ENCODE data around the gene LRFN5.
"Not testable (repeated sequence)": the region's sequence is repeated elsewhere in the genome, so short reads cannot be mapped to it uniquely, and the experiment has no call there.

The LRFN5 gene

DNA sequence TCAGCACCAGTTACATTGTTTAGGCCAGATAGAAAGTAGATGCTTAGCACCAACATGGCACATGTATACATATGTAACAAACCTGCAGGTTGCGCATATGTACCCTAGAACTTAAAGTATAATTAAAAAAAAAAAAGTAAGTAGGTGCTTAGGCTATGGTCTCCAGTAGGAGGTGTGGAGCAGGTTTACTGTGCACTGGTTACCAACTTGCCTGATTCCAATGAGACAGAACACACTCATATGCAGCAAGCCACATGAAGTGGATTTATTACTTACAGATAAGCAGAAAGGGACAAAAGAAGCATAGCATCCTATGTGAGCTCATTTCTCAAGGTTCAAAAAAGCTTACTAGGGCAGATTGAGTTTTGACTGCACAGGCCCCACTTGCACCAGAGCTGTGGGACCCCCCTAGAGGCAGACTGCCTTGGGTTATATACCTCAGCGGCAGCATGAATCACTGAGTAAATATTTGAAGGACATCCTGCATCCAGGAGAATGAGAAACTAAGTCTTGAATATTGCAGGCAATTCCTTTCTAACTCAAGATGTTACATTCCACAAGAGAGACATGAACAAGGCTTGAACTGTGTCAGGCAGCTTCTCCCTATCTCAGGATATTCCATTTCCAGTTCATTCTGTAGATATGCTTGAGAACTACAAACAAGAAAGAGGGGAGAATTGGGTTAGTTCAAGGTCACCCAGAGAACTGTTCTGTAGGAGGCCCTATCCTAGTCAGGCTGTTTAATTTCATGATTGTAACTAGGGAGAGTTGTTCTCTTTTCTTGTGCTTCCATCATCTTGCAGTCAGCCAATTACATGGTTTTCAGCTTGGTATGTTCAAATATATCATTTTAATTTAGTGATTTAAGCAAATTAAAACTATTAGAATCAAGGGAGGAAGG lies 30.1 kb downstream of the LRFN5 start:
- no peak for DNase-seq (ENCODE audit: low read depth)

DNA sequence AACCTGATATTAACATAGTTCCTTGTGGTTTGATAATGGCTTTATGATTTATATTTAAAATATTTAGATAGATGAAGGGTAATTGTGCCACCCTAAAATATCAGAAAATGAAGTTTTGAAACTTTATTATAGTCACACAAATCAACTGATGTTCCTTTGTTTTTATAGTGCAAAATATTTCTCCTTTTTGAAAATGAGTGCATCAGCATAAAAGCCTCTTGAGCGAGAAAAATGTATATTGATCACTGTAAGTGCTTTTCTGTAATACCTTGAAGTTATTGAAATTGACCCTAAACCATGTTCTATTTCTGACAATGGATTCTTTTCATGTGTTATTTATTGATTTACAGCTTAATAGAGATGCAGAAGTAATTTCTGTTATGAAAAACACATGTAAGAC lies 35.0 kb downstream of the LRFN5 start:
- DNase-seq (ENCODE audit: low read depth), result no peak

DNA sequence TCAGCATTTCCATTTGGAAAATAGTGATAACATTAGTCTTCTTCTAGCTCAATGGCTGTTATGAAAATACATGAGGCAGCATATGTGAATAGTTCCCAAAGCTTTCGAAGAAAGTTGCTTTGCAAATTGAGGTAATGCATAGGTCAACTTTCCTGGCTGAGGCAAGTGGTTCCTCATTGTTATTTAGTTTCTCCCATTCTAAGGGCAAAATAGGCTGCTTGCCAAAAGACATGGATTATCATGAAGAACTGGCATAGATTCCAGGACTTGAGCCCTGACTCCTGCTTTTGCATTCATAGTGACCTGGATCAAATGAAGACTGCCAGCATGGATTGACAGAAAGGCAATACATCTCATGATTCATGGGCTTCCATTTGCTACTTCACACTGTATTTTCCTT lies 35.7 kb downstream of the LRFN5 start:
- DNase-seq (ENCODE audit: low read depth), result no peak

DNA sequence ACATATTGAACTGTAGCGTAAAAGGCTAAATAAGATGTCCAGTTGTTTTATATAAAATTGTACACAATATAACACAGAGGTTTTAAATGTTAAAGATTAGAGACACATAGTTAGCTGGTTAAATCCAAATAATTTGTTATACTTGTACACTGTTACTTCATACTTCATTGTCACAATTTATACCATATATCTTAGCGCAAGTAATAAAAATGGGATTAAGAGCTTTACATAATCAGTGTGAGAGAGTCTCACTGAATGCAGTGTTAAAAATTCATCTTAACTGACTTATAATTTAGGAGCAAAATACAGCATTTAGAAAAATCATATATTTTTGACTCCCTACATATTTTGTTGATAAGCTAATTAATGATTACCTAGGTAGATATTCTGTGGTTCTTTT lies 36.1 kb downstream of the LRFN5 start:
- no peak for DNase-seq (ENCODE audit: low read depth)

DNA sequence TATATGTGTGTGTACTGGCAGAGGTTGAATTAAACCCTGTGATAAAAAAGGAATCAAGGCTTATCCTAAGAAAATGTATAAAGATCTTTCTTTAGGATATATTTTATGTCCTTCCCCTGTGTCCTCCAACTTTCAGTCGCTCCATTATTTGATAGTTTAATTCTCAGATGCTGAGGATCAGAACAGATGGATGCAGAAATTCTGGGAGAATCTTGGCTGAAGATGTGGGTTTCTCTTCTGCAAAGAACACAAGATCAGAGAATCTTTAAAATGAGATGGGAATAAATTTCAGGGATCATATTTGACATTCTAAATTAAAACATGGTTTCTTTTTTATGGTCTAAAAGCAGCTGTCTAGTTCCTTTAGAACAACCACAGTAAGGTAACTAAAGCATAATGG lies 37.9 kb downstream of the LRFN5 start:
- no peak for DNase-seq (ENCODE audit: low read depth)

DNA sequence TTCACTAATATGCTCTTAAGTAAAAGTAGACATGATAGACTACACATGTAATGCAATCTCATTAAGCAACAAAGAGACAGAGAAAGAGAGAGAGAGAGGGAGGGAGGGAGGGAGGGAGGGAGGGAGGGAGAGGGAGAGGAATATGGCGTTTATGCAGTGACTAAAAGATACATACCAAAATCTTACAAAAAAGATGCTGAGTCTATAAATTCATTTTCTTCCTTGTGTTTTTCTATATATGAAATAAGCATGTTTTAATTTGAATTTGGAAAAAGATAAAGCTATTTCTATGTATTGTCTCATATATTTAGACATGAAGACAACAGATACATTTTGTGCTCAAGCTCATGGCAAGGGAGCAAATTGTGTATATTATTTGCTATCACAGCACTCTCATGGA lies 44.1 kb downstream of the LRFN5 start:
- DNase-seq (ENCODE audit: low read depth), result no peak

DNA sequence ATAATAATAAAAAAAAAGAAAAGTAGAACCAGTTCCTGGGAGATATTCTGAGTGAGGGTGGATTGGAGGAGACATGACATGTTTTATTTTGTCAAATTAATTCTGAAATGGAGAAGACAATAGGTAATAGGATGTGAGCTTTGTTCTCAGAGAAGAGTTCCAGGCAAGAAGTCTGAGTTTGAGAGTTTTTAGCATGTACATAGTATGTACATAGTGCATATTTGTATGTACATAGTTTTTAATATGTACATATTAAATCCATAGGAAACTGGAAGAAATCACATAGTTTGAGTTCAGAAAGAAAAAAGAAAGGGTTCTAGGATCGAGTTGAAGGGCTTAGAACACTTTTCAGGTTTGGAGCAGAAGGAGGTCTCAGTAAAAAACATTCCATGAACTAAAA lies 47.5 kb downstream of the LRFN5 start:
- DNase-seq (ENCODE audit: low read depth), result no peak

DNA sequence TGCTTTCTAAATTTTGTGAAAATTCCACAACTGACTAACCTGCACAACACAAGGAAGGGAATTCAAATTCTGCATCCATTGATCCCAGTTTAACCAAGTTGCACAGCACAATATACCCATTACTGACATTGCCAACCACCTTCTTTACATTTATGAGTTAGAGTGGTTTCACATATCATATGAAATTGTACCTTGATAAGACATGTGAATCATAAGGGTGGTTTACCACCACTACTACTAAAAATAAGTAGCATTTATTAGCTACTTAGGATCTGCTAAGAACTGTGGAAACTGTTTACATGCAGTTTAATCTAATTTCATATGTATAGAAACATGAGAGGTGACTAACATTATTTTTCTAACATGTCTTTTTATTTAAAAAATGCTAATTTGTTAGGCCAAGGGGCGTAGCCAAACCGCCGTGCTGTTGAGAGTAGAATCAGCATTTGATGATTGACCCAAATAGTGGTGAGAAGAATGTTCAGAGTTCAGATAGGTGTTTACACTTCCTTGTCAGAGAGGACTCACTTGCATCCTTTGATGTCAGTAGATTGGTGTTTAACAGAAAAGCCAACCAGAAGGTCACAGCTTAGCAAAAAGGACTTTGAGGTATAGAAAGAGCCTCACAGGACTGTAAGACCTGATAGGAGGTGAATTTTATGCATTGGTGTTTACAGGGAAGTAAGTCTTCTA lies 56.2 kb downstream of the LRFN5 start:
- DNase-seq (ENCODE audit: low read depth), result no peak

DNA sequence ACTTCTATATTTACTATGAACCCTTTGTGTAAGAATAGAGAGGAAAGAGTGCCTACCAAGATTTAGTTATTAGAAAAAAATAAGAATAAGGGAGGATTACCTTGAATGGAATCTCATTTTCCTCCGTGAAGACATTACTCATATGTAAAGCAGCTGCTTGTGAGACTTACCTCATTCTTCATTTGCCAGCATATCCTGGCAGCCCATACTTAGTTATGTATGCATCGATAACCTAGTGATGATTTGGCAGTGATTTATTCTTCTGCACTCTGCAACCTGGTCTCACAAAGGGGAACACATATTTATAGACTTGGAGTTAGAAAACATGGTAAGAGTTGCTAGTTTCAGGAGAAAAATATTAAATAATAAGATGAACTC lies 56.8 kb downstream of the LRFN5 start:
- DNase-seq (ENCODE audit: low read depth), result no peak

DNA sequence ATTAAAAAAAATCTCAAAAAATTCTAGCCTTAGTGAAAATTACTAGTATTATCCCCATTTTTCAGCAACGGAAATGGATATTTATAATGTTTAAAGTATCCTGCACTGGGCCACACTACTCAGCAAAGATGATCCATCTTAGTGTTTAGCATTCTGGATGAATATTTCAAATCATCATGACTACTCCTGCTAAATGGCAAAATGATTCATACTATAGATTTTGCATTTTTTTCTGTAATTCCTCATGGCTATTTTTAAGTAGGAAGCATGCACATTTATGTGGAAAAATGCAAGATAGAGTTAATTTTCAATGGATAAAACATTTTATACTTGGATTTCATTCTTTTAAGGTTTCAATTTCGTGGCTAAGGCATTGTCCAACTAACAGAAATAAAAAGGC lies 59.6 kb downstream of the LRFN5 start:
- no peak for DNase-seq (ENCODE audit: low read depth)

DNA sequence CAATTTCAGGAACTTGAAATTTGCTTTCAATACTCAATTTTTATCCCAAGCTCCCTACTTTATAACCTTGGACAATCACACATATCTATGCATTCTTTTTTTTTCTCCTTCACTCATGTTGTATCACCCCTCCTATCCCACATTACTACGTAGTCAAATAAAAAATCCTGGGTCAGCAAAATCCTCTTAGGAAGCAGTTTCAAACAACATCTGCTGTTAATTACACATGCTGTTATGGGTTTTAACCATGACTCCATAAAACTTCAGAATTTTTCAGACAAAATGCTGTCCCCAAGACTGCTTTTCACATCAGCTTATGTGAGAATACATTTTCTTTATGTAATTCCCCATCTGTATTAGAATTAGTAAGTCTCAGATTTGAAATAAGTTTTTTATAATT lies 61.7 kb downstream of the LRFN5 start:
- DNase-seq (ENCODE audit: low read depth), result peak; percentile 13

DNA sequence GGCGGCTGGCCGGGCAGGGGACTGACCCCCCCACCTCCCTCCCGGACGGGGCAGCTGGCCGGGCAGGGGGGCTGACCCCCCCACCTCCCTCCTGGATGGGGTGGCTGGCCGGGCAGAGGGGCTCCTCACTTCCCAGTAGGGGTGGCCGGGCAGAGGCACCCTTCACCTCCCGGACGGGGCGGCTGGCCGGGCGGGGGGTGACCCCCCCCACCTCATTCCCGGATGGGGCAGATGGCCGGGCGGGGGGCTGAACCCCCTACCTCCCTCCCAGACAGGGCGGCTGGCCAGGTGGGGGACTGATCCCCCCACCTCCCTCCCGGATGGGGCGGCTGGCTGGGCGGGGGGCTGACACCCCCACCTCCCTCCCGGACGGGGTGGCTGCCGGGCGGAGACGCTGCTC lies 66.9 kb downstream of the LRFN5 start:
- not testable (repeated sequence) for DNase-seq (ENCODE audit: low read depth)

DNA sequence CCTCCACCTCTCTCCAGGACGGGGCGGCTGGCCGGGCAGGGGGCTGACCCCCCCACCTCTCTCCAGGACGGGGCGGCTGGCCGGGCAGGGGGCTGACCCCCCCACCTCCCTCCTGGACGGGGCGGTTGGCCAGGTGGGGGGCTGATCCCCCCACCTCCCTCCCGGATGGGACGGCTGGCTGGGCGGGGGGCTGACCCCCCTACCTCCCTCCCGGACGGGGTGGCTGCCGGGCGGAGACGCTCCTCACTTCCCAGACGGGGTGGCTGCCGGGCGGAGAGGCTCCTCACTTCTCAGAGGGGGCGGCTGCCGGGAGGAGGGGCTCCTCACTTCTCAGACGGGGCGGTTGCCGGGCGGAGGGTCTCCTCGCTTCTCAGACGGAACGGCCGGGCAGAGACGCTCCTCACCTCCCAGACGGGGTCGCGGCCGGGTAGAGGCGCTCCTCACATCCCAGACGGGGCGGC lies 67.9 kb downstream of the LRFN5 start:
- not testable (repeated sequence) for DNase-seq (ENCODE audit: low read depth)

DNA sequence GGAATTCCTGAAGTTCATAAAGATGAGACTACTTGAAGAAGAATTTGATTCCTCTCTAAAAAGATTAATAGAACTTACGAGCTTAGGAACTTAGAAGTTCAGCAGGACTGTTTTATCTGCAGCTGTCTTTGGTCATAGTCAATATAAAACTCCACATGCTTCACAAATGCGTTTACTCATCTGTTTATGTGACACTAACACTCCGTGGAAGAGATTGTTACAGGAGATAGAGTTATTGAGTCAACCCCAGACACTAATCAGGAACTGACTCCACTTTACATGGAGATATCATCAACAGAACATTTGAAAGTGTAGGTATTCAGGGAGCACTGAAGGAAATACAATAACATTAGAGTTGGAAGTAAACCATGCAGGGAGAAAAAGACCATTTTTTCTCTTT lies 92.8 kb downstream of the LRFN5 start:
- no peak for DNase-seq (ENCODE audit: low read depth)

DNA sequence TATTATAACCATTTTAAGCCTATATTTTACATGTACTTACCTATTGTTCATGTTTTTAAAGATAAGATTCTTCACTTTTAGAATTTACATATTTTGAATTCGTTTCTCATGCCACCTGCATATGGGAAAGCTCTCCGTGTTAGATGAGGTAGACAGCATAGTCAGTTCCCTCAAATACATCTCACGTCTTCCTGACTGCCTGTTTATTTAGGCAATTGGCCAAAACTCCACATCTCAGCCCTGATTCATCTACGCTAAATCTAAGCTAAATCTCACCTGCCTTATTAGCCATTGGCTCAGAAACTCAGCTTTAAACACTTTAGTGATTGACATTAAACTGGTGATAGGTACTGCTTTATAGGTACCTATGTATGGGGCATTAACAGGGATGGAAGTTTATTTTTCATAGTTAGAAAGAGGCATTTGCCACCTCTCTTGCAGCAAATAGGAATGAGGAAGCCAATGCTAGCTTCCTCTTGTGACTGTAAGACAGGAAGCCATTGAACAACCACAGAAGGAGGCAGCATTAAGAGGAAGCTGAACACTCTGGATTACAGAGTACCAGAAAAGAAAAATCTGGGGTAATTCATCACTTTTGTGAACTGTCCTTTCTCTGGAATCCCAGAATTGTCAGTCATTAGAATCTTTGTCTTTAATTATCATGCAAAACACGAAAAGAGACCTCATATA lies 111.9 kb downstream of the LRFN5 start:
- no peak for DNase-seq (ENCODE audit: low read depth)

DNA sequence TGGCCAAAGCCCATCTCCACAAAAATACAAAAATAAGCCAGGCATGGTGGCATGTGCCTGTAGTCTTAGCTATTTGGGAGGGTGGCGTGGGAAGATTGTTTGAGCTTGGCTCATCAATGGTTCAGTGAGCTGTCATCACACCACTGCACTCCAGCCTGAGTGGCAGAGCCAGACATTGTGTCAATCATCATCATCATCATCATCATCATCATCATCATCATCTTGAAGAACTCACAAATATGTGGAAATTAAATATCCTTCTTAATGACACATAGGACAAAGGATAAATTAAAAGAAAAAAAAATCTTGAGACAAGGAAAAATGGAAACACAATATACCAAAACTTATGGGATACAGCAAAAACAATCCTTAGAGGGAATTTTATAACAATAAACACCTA lies 132.5 kb downstream of the LRFN5 start:
- no peak for DNase-seq (ENCODE audit: low read depth)

DNA sequence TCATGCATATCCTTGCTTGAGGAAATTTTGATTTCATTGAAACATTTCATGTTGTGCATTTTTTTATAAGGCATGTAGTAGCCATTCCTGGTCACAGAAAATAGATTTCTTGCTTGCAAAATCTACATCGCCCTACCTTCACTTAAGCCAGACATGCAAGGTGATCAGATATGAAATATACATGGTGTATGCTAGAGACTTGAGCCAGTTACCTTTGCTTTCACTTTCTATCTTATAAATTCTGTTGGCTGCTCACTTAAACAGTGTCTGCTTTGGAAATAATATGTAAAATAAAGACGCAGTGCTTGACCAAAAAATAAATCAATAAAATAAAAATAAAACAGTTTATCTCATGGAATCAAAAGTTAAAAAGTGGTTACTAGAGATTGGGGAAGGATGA lies 136.5 kb downstream of the LRFN5 start:
- DNase-seq (ENCODE audit: low read depth), result no peak

DNA sequence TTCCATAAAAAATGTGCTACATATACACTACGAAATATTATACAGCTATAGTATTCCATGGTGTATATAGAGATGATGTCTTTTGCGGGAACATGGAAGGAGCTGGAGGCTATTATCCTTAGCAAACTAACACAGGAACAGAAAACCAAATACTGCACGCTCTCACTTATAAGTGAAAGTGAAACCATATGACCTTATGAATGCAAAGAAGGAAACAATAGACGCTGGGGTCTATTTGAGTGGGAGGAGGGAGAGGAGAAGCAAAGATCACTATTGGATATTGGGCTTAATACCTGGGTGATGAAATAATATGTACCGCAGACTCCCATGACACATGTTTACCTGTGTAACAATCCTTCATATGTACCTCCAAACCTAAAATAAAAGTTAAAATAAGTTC lies 142.8 kb downstream of the LRFN5 start:
- no peak for DNase-seq (ENCODE audit: low read depth)

DNA sequence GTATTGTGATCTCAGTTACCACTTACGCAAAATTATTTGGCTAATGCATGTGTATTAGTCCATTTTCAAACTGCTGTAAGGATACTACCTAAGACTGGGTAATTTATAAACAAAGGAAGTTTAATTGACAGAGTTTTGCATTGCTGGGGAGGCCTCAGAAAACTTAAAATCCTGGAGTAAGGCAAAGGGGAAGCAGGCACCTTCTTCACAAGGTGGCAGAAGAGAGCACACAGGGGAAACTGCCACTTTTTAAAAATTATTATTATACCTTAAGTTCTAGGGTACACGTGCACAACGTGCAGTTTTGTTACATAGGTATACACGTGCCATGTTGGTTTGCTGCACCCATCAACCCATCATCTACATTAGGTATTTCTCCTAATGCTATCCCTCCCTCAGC lies 143.9 kb downstream of the LRFN5 start:
- DNase-seq (ENCODE audit: low read depth), result not testable (repeated sequence)

DNA sequence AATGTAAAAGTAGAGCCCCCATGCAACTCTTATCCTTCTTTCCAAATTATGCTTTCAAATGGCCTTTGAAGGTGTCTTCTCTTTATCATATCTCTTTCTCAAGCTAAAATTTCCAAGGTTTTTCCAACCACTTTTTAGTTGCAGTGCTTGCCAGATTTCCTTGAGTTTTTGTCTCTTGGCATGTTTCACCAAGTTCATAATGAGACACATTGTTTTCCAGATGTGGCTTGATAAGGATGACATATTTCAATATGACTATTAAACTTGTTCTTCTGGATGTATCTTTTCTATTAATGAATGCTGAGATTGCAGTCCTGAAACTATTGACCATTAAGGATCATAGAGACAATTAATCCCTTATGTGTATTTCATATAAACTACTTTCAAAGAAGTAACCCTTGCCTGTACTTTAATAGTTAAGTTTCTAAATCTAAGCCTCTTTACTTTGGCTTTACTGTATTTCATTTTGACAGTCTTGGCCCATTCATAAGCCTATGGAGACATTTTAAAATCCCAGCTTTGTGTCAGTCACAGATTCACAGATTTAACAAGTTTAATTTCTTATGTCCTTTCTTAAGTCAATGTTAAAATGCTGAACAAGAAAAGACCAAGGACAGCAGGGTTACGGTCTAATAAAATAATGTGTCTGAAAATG lies 151.5 kb downstream of the LRFN5 start:
- DNase-seq (ENCODE audit: low read depth), result no peak

DNA sequence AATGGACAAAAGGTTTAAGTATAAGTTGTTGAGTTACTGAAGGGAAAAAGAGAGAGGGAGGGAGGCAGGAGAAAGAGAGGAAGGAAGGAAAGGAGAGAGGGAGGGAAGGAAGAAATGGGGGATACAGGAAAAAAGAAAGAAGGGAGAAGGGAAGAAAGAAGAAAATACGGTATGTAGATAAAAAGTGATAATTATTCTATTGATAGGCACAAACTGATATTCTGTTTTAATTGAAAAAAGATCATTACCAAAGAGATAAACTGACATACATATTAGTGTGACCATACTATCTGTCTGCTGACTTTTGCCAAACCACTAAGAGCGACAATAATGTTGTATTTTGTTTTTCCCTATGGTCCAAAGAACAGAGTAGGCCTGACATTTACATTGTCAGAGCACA lies 154.5 kb downstream of the LRFN5 start:
- DNase-seq (ENCODE audit: low read depth), result no peak

DNA sequence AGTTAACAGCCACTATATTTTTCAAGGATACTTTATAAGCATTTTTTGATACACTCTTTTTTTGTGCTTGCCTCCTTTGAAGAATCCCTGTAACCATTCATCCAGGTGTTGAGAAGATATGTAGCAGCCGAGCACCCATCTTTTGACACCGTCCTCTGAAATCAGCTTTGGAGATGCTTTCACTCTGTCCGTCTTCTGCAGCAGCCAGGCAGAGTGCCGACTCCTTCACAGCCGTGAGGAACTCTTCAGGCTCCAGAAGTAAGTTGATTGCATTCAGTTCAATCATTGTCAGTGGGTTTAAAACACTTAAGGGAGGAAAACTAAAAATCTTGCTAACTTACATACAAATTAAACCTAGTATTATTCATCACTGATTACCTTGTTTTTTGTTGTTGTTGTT lies 160.1 kb downstream of the LRFN5 start:
- no peak for DNase-seq (ENCODE audit: low read depth)
